ENCODE data around the gene PCTP.

PCTP gene

GRCh38 chr17:55749985-55750384 is 866 bp upstream of the PCTP start:
- H3K4me3 ChIP-seq (ENCODE audit: control insufficient read depth, low read depth, low read length): no peak overlapping the region
- no peak for TF ChIP-seq CTCF (IDR thresholded peaks at IDR 0.05; ENCODE audit: control insufficient read depth, insufficient read depth, low read depth, low read length, missing control alignments)
- DNase-seq (ENCODE audit: low read depth): no peak

- DNase-seq (ENCODE audit: low read depth): no peak
- H3K4me3 ChIP-seq (ENCODE audit: control insufficient read depth, low read depth, low read length): peak overlapping the region; percentile 75
- TF ChIP-seq CTCF (IDR thresholded peaks at IDR 0.05; ENCODE audit: control insufficient read depth, insufficient read depth, low read depth, low read length, missing control alignments): no peak
These were observed 934 bp downstream of the PCTP start for GRCh38 chr17:55751720-55752250.

- TF ChIP-seq CTCF (IDR thresholded peaks at IDR 0.05; ENCODE audit: control insufficient read depth, insufficient read depth, low read depth, low read length, missing control alignments): no peak
- no peak overlapping the region for H3K4me3 ChIP-seq (ENCODE audit: control insufficient read depth, low read depth, low read length)
- DNase-seq (ENCODE audit: low read depth): no peak
These were observed 5.8 kb downstream of the PCTP start for GRCh38 chr17:55756689-55757088.

- H3K4me3 ChIP-seq (ENCODE audit: control insufficient read depth, low read depth, low read length): no peak overlapping the region
- TF ChIP-seq CTCF (IDR thresholded peaks at IDR 0.05; ENCODE audit: control insufficient read depth, insufficient read depth, low read depth, low read length, missing control alignments): no peak
- no peak for DNase-seq (ENCODE audit: low read depth)
These were observed 6.8 kb downstream of the PCTP start for GRCh38 chr17:55757659-55758058.

- DNase-seq (ENCODE audit: low read depth): no peak
- no peak overlapping the region for H3K4me3 ChIP-seq (ENCODE audit: control insufficient read depth, low read depth, low read length)
- no peak for TF ChIP-seq CTCF (IDR thresholded peaks at IDR 0.05; ENCODE audit: control insufficient read depth, insufficient read depth, low read depth, low read length, missing control alignments)
These were observed 7.3 kb downstream of the PCTP start for GRCh38 chr17:55758171-55758570.

GRCh38 chr17:55760643-55761355 is 9.9 kb downstream of the PCTP start:
- no peak for DNase-seq (ENCODE audit: low read depth)
- H3K4me3 ChIP-seq (ENCODE audit: control insufficient read depth, low read depth, low read length): no peak overlapping the region
- no peak for TF ChIP-seq CTCF (IDR thresholded peaks at IDR 0.05; ENCODE audit: control insufficient read depth, insufficient read depth, low read depth, low read length, missing control alignments)

All from AG09309 (cell line).